ENCODE measurements around the gene NHEJ1.

The NHEJ1 gene

DNA sequence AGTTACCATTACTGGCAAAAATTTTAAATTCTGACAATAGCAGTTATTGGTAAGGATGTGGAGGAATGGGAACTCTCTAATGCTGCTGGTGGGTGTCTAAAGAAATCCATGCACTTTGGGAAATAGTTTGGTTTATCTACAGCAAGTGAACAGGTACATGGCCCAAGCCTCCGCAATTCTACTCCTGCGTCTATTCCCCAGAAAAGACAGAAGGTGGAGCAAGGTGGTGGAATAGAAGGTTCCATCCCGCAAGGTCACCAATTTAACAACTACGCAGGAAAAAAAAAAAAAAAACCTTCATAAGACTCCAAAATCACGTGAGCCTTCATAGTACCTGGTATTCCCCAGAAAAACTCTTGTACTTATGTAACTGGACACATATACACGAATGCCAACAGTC lies 125.8 kb downstream of the NHEJ1 start:
- TF ChIP-seq, protein P1, sequence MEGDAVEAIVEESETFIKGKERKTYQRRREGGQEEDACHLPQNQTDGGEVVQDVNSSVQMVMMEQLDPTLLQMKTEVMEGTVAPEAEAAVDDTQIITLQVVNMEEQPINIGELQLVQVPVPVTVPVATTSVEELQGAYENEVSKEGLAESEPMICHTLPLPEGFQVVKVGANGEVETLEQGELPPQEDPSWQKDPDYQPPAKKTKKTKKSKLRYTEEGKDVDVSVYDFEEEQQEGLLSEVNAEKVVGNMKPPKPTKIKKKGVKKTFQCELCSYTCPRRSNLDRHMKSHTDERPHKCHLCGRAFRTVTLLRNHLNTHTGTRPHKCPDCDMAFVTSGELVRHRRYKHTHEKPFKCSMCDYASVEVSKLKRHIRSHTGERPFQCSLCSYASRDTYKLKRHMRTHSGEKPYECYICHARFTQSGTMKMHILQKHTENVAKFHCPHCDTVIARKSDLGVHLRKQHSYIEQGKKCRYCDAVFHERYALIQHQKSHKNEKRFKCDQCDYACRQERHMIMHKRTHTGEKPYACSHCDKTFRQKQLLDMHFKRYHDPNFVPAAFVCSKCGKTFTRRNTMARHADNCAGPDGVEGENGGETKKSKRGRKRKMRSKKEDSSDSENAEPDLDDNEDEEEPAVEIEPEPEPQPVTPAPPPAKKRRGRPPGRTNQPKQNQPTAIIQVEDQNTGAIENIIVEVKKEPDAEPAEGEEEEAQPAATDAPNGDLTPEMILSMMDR (IDR thresholded peaks at IDR 0.05) = no peak

DNA sequence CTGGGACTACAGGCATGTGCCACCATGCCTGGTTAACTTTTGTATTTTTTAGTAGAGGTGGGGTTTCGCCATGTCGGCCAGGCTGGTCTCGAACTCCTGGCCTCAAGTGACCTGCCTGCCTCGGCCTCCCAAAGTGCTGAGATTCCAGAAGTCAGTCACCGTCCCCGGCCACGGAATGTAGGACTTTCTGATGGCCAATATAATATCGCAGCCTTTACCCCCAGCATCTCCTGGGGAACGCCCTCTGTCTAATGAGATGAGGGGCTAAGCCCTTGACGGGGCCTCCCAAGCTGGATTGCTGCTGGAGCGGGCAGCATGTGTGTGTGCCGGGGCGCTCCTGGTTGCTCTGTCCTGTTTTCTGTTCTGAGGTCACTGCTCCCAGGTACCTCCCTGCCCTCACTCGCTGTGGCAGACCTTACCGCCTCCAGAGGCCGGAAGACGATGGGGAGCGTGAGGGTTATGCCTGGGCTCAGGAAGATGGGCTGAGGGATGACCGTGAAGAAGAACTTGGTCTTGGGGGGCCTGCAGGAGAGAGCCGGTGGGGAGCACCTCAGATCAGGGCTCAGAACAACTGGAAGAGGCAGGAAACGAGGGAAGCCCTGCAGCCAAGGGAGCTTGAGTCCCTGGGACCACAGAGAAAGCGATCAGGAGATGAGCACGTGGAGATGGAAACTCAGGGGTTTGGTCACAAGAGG lies 128.4 kb downstream of the NHEJ1 start:
- TF ChIP-seq, protein P1 (IDR thresholded peaks at IDR 0.05) = no peak

DNA sequence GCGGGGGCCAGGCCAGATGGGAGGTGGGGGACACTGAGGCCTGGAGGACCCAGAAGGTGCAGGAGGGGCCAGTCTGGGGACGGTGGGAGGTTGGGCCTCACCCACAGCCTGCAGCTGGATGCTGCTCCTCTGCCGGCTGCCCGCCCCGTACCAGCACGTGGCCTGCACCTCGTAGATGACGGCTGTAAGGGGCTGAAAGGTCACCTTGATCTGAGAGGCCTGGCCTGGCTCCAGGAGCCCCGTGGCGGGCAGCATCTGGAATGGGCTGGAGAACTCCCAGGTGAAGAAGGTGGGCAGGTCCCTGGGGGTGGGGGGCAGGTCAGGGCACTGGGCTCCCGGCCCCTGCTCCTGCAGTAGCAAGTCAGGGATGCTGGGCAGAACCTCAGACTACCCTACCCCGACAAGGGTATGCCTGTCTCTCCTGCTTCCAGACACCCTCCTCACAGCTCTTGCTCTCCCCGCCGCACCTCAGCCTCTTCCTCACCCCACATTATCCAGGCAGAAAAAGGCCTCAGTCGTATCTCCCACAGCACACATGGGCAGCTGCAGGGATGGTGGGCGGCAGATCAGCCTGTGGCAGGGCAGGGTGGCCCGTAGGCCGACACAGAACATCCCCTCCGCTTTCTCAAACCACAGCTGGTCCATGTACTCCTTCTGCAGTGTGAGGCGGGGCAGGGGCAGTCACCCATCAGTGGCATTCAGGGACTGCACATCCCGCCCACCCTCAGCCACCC lies 129.4 kb downstream of the NHEJ1 start:
- TF ChIP-seq, protein P1 (IDR thresholded peaks at IDR 0.05) = no peak

DNA sequence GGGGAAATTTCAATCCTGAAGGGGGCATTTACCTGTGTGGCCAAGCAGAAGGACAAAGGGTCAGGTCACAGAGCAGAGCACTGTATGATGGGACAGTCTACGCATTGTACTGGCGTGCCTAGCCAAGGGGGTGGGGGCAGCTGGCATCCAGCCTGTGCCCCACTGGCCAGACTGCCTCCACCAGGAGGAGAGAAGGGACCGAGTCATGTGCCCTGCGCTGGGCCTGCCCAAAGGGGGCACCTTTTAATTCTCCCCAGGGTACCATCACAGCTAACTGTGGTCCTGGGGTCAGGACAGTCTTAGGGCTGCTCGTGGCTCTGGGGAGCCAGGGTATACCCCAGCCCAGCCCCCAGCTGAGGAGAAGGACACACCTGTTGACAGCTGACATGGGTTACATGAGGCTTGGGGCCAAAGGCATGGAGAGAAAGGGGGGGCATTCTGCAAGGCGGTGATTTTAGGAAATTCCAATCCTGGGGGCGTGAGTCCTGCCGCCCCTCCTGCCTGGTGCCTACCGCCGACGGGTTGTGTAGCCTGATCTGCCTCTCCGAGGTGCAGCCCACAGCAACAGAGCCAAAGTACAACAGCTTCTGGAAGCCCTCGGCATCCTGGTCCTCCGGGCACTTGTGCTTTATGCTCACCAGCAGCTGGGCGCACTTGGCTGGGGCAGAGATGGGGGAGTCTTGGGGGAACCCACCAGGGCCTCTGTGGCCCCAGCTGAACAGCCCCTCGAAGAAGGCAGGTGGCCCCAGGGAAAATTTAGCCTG lies 130.3 kb downstream of the NHEJ1 start:
- TF ChIP-seq, protein P1 (IDR thresholded peaks at IDR 0.05) = no peak

DNA sequence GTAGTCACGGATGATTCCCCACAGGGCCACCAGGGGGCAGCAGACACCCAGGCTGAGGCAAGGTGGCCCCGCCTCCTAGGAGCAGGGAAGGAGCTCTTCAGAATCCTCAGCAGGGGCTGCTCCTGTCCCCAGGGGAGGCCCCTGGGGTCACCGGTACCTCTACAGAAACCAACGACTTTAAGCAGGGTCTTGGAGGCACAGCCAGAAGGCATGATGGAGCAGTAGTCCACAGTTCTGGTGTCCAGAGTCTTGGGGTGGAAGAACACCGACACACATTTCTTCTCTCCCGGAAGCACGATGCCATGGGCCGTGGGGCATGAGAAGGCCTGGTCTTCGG lies 130.8 kb downstream of the NHEJ1 start:
- TF ChIP-seq, protein P1 (IDR thresholded peaks at IDR 0.05) = peak; percentile 82

DNA sequence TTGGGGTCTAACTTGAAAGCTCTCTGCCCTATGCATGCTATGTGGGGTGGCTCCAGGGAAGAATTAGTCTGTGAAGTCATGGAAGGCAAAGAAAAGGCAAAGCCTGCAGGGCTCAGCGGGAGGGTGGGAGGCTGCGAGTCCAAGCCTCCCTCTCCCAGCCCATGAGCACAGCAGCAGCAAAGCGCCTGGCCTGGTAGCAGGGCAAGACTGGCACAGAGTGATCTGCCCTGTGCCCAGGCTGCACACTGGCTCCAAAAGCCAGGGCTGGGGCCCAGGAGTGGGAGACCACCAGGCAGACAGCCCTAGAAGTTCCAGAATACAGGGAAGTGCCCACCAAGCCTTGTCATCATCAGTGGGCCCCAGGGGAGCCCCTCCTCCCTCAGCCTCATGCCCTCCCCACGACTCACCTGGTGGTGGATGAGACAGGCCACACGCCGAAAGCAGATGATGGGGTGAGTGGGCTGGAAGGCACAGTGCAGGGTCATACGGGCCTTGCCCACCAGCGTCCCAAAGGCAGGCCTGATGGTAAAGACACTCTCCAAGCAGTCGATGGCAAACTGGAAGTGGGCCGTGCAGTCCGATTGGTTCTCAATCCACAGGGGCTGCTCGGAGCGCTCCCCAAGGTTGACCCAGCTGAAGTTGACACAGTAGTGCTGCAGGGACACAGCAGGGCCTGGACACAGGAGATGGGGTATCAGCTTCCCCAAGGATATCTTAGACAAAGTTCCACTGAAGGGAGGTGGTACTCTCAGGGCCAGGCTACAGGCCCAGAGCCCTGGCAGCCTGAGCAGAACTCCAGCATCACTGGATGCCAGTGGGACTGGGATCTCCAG lies 131.4 kb downstream of the NHEJ1 start:
- TF ChIP-seq, protein P1 (IDR thresholded peaks at IDR 0.05) = no peak

DNA sequence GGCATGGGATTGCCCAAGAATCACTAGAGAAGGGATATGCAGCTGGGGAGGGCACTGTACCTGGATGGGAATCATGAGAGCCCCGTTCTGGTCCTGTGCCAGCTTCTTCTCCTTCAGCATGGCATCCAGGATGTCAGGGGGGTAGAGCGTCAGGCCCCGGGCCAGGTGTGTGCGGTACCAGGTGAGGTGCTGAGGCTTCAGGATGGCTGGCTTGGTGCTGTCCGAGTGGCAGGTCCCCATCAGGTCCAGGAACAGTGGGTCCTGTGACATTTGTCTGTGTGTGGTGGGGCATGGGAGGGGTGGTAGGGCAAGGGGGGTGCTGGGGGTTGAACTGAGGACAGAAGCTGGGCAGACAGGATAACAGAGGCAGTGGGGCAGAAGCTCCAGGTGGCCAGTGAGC lies 132.5 kb downstream of the NHEJ1 start:
- TF ChIP-seq, protein P1 (IDR thresholded peaks at IDR 0.05) = no peak

Measured in LNCAP (cell line).